Measurements from ENCODE around the gene MFRP.

GRCh38 chr11:119374632-119375336, 28.3 kb upstream of the MFRP start:
- TF ChIP-seq, protein P1, sequence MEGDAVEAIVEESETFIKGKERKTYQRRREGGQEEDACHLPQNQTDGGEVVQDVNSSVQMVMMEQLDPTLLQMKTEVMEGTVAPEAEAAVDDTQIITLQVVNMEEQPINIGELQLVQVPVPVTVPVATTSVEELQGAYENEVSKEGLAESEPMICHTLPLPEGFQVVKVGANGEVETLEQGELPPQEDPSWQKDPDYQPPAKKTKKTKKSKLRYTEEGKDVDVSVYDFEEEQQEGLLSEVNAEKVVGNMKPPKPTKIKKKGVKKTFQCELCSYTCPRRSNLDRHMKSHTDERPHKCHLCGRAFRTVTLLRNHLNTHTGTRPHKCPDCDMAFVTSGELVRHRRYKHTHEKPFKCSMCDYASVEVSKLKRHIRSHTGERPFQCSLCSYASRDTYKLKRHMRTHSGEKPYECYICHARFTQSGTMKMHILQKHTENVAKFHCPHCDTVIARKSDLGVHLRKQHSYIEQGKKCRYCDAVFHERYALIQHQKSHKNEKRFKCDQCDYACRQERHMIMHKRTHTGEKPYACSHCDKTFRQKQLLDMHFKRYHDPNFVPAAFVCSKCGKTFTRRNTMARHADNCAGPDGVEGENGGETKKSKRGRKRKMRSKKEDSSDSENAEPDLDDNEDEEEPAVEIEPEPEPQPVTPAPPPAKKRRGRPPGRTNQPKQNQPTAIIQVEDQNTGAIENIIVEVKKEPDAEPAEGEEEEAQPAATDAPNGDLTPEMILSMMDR (IDR thresholded peaks at IDR 0.05) = no peak
- no peak for TF ChIP-seq POLR2AphosphoS5 (IDR thresholded peaks at IDR 0.05; ENCODE audit: low read depth, low read length)
- no peak for TF ChIP-seq TCF7L2 (IDR thresholded peaks at IDR 0.05; ENCODE audit: low read depth, low read length)
- TF ChIP-seq REST (IDR thresholded peaks at IDR 0.05; ENCODE audit: insufficient read depth in 1 of 2, low read depth in 2 of 2, low read length in 1 of 2) = no peak
- TF ChIP-seq SIN3A (IDR thresholded peaks at IDR 0.05; ENCODE audit: borderline replicate concordance, insufficient read depth, low read depth, low read length) = no peak
